Measurements from ENCODE around the gene KLRG1. TPM values are rescaled to one million over a fixed set of nuclear protein-coding genes. Genes with fewer than 3 reads are reported as not detected.

Gene KLRG1
- 5.1 and 5.8 TPM in 2 replicates for total RNA-seq (2014; rRNA removed; shearing (Covaris generic))
- 5.3 and 8.4 TPM in 2 replicates for polyA plus RNA-seq (2015; cell fraction: cytosol; rRNA removed)
- 4.3 and 5.0 TPM in 2 replicates for polyA plus RNA-seq (2015; cell fraction: nucleus; rRNA removed)

GRCh38 chr12:8989413-8989812 is at the start of gene KLRG1:
Gene KLRG1, plus strand, starts transcription at chr12:8989546. Its CDS starts 90 bp downstream, at chr12:8989636.
- in situ Hi-C loops (cut with HindIII; ENCODE audit: low pct_unique_long_range_greater_than_20kb, low sequenced_read_pairs): no loop called here
- no peak for DNase-seq (ENCODE audit: low read depth, low spot score)

DNA sequence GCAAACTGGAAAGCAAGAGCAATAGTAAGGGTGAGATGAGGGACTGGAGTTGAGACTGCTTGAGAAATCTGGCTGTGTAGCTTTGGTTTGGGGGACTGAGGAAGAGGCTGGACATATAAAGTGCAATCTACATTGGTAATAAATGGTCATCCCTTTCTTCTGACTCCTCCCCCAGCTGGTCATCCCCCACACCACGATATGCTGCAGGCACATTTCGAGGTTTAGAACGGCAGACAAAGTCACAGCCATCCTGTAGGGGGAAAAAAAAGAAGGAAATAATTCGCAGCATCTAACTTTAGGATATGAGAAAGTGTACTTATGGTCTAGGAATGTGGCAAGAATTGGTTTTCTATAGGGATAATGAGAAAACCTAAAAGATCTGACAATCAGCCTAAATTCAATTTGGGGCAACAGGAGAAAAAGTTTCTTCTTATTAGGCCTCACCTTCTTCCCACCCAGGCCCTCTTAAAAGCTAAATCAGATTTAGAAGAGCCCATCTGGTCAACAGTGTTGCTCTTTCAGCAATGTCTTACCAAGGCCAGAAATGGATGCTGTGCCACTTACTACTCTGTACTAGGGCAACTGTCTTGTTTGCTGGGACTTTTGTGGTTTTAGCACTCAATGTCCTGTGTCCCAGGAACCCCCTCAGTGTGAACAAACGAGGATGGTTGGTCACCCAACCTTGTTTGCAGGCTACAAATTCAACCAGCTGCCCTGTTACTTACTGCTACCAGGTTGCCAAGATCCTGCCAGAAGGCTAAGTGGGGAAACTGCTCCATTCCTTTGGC is 47.5 kb upstream of the KLRG1 start:
- in situ Hi-C loops (cut with HindIII; ENCODE audit: low pct_unique_long_range_greater_than_20kb, low sequenced_read_pairs): no loop called here
- peak; percentile 61 for DNase-seq (ENCODE audit: low read depth, low spot score)

- in situ Hi-C loops (cut with HindIII; ENCODE audit: low pct_unique_long_range_greater_than_20kb, low sequenced_read_pairs): no loop called here
- DNase-seq (ENCODE audit: low read depth, low spot score): no peak
These were observed 45.7 kb upstream of the KLRG1 start for GRCh38 chr12:8943565-8944186.

DNA sequence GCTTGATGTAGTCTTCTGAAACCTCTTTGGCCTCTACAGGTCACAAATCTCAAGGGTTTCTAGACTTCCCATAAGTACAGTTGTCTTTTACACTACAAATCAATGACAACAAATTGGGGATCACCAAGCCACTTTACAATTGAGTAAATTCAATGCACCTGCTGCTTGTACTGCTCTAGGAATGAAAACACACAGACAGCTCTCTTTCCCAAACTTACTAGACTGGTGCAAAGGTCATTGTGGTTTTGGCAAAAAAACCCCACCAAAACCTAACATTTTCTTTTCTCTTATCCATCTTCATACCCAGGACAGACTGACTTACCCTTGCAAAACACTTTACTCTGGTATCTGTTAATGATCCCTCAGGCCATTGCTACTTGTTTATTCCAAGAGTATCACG is 42.6 kb upstream of the KLRG1 start:
- DNase-seq (ENCODE audit: low read depth, low spot score): no peak
- in situ Hi-C loops (cut with HindIII; ENCODE audit: low pct_unique_long_range_greater_than_20kb, low sequenced_read_pairs): no loop called here

DNA sequence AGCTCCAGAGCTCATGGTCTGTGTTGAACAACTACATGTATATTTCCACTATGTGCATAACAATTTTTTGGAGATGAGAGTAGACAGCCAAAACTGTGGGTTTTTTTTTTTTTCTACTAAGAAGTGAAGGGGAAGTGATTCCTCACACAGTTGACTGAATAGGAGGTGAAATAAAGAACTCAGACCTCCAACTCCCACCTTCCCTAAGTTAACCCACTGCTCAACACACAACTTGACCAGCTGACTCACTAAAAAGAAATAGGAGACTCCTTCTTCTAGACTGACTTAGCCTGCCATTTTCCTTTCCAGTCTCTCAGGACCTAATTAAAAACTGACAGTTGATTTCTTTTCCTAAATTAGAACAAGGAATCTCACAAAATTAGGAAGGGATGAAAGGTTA is 41.6 kb upstream of the KLRG1 start:
- DNase-seq (ENCODE audit: low read depth, low spot score): peak; percentile 13
- in situ Hi-C loops (cut with HindIII; ENCODE audit: low pct_unique_long_range_greater_than_20kb, low sequenced_read_pairs): no loop called here

- in situ Hi-C loops (cut with HindIII; ENCODE audit: low pct_unique_long_range_greater_than_20kb, low sequenced_read_pairs): no loop called here
- DNase-seq (ENCODE audit: low read depth, low spot score): peak; percentile 36
These were observed 40.5 kb upstream of the KLRG1 start for GRCh38 chr12:8948701-8949341.

DNA sequence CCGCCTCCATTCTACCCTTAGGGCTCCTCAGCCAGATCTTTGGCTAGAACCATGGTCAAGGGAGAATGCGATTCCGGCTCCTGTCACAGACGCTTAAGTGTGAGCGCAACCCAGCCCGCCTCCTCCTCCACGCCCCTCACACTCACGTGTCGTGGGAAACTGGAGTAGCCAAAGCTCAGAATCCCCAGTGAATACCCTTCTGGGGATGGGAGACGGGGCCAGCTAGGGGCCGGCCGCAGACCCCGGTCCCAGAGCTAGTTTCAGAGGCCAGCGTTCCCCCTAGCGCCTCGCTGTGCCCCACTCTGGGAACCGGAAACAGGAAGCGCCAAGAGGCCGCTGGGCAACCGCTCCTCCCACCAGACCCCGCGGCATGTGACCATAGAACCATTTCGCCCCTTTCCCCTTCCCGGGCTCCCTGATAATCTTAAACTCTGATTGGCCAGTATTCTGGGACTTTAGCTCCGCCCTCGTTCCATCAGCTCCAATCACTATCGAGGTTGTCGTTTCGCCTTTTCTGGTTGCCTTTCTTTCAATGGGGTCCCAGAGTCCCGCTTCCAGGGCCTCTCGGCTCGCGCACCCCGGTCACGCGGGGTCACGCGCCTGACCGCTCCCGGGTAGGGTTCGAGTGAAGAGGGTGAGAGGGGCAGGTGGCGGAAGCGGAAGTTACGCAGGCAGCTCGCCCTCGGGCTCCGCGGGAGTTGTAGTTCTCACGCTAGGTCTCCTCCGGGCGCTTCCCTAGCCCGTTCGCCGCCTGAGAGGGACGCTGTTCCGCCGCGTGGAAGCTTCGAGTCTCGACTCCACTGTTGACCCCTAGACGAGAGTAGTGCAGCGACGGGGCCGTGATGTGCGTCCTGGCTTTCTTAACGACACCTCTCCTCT is 39.8 kb upstream of the KLRG1 start, which contains the start of gene M6PR:
M6PR (minus strand) TSS at position 304 of the 879 bp plus-strand sequence. CDS start 3,241 bp downstream, outside the sequence.
- DNase-seq (ENCODE audit: low read depth, low spot score): peak; percentile 100
- in situ Hi-C loops (cut with HindIII; ENCODE audit: low pct_unique_long_range_greater_than_20kb, low sequenced_read_pairs): no loop called here

DNA sequence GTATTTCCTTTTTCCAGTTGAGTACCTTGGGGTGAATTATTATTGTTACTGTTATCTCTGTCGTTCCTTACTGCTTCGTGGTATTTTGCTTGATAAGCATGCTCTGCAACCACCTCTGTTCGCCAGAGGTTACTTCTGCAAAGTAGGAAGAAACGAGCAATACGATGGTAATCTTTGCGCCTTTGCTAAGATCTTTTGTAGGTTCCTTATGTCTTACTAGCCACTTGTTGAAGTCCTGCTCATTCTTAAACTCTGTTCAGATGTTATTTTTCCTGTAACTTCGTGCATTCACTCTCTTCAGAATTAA is 39.2 kb upstream of the KLRG1 start:
- DNase-seq (ENCODE audit: low read depth, low spot score): no peak
- in situ Hi-C loops (cut with HindIII; ENCODE audit: low pct_unique_long_range_greater_than_20kb, low sequenced_read_pairs): no loop called here

DNA sequence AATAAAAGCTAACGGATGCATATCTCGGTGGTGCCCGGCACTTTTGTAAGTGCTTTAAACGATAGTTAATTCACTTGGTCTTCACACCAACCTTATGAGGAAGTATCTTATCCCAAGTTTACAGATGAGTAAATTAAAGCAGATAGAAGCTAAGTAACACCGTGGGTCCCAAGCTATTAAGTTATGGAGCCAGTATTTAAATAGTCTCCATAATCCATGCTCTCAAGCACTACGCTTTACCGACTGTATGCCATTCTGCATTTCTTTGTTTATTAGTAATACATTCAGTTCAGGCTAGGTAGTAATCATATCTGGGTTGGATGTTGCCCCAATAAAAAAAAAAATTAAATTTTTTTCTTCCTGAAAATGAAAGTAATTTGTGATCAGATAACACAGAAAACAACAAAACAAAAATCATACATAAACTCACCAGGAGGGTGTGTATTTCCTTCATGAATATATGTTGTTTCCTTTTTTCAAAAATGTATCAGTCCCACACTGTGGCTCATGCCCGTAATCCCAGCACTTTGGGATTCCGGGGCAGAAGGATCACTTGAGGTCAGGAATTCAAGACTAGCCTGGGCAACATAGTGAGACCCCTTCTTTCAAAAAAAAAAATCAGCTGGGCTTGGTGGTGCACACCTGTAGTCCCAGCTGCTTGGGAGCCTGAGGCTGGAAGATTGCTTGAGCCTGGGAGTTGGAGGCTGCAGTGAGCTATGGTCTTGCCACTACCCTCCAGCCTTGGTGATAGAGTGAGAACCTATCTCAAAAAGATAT is 38.5 kb upstream of the KLRG1 start:
- peak; percentile 5 for DNase-seq (ENCODE audit: low read depth, low spot score)
- in situ Hi-C loops (cut with HindIII; ENCODE audit: low pct_unique_long_range_greater_than_20kb, low sequenced_read_pairs): no loop called here

- in situ Hi-C loops (cut with HindIII; ENCODE audit: low pct_unique_long_range_greater_than_20kb, low sequenced_read_pairs): no loop called here
- DNase-seq (ENCODE audit: low read depth, low spot score): no peak
These were observed 37.6 kb upstream of the KLRG1 start for GRCh38 chr12:8951744-8952143.

DNA sequence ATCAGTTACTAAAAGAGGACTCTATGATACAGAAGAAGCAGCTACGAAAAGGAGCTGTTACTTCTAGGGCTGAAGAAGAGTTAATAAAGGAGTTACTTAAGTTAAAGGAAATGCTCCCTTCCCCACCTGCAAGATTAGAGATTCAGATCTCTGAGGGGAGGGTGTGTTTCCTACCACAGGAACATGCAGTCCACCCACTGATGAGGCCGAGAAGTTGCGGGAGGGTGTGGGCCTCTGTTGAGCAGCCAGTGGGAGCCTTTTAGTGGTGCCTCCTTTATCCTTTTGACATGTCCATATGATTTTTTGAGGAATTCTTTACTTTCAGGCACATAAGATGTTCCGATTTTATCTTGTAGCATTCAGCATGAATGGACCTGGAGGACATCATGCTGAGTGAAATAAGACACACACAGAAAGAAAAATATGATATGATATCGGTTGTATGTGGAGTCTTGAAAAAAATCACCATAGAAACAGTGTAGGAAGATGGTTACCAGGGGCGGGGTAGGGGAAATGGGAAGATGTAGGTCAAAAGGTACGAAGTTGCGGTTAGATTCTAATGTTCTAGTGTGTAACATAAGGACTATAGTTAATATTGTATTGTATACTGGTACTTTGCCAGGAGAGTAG is 35.5 kb upstream of the KLRG1 start:
- in situ Hi-C loops (cut with HindIII; ENCODE audit: low pct_unique_long_range_greater_than_20kb, low sequenced_read_pairs): no loop called here
- no peak for DNase-seq (ENCODE audit: low read depth, low spot score)

GRCh38 chr12:8956073-8956472 is 33.3 kb upstream of the KLRG1 start:
- DNase-seq (ENCODE audit: low read depth, low spot score): no peak
- in situ Hi-C loops (cut with HindIII; ENCODE audit: low pct_unique_long_range_greater_than_20kb, low sequenced_read_pairs): no loop called here

GRCh38 chr12:8956772-8957171 is 32.6 kb upstream of the KLRG1 start:
- in situ Hi-C loops (cut with HindIII; ENCODE audit: low pct_unique_long_range_greater_than_20kb, low sequenced_read_pairs): no loop called here
- DNase-seq (ENCODE audit: low read depth, low spot score): no peak

DNA sequence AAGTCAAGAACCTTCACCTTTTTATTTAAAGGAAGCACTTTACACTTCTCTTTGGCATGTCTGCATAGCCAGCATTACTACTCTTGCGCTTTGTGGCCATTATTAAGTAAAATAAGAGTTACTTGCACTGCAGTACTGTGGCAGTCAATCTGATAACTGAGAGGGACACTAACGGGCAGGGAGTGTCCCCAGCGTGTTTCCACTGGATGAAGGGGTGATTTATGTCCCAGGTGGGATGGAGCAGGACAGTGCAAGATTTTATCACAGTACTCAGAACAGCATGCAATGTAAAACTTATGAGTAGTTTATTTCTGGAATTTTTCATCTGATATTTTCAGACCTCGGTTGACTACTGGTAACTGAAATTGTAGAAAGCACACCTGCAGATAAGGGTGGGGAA is 31.8 kb upstream of the KLRG1 start:
- DNase-seq (ENCODE audit: low read depth, low spot score): no peak
- in situ Hi-C loops (cut with HindIII; ENCODE audit: low pct_unique_long_range_greater_than_20kb, low sequenced_read_pairs): no loop called here

- DNase-seq (ENCODE audit: low read depth, low spot score): no peak
- in situ Hi-C loops (cut with HindIII; ENCODE audit: low pct_unique_long_range_greater_than_20kb, low sequenced_read_pairs): no loop called here
These were observed 31.3 kb upstream of the KLRG1 start for GRCh38 chr12:8958066-8958465.

DNA sequence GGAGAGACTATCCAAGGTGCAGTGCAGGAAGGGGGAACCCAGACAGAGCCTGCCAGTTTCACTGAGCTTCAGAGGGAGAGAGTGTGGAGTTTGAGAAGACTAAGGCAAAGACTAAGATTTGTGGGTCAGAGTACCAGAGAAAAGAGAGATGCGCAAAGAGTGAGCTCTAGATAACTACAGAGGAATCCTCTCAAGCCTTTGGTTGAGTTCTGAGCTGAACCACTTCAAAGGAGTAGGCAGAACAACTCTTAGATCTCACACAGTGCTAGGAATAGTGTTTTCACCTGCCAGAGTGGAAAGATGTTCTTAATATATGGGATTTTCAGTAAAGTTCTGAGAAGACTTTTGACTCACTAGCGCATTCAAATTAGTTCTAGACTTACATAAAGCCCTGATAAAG is 29.2 kb upstream of the KLRG1 start:
- DNase-seq (ENCODE audit: low read depth, low spot score): no peak
- in situ Hi-C loops (cut with HindIII; ENCODE audit: low pct_unique_long_range_greater_than_20kb, low sequenced_read_pairs): no loop called here

DNA sequence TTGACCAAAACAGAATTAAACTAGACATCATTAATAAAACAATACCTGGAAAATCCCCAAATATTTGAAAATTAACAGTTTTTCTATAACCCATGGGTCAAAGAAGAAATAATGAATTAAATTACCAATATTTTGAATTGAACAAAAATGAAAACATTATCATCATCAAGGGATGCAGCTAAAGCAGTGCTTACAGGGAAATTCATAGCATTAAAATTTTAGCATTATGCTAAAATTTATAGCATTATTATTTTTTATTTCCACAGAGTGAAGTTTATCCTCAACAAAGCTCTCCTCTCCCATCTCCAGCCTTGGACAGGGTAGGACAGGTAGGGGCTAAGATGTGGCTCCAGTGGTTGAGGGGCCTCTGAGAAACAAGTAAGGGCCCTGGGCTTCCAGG is 20.6 kb upstream of the KLRG1 start:
- in situ Hi-C loops (cut with HindIII; ENCODE audit: low pct_unique_long_range_greater_than_20kb, low sequenced_read_pairs): no loop called here
- DNase-seq (ENCODE audit: low read depth, low spot score): no peak
